WTC11 (cell line): ENCODE data around the gene SMAP1. TPM values are rescaled to one million over a fixed set of nuclear protein-coding genes. Genes with fewer than 3 reads are reported as not detected.

Experiments
- ATAC-seq: fragments of 200-7000 bp; cut with Tn5 transposase; 2 replicates; pipeline ENCODE4 v1.10.0; 2021; ENCODE audit warnings: mild to moderate bottlenecking, moderate library complexity
- CTCF ChIA-PET: fragments of 300-600 bp; sonication (Branson Sonifier 250); formaldehyde crosslinking; loops from one replicate; lab custom pipeline; 2021; ENCODE audit warnings: antibody characterized with exemption; lab: Charles Lee
- POLR2A ChIA-PET: fragments of 350-600 bp; sonication (Branson Sonifier 250); formaldehyde crosslinking; loops from one replicate; lab custom pipeline; 2021; ENCODE audit warnings: antibody characterized with exemption; lab: Charles Lee
- DNase-seq: peaks from one replicate; pipeline ENCODE4 v3.0.0; 2021; ENCODE audit warnings: low spot score
- H3K27ac Mint-ChIP-seq: 2 replicates; pipeline ENCODE4 v1.8.0; 2021; ENCODE audit warnings: mixed read lengths
- H3K27me3 Mint-ChIP-seq: 2 replicates; pipeline ENCODE4 v1.8.0; 2021; ENCODE audit warnings: low read depth, mild to moderate bottlenecking, moderate library complexity, mixed read lengths
- H3K36me3 Mint-ChIP-seq: 2 replicates; pipeline ENCODE4 v1.8.0; 2021; ENCODE audit warnings: mixed read lengths
- H3K4me1 Mint-ChIP-seq: 2 replicates; pipeline ENCODE4 v1.8.0; 2022; ENCODE audit warnings: mixed read lengths
- H3K4me3 Mint-ChIP-seq: 2 replicates; pipeline ENCODE4 v1.8.0; 2021; ENCODE audit warnings: mild to moderate bottlenecking, moderate library complexity, mixed read lengths
- H3K9me3 Mint-ChIP-seq: 2 replicates; pipeline ENCODE4 v1.8.0; 2021; ENCODE audit warnings: mixed read lengths
- ARID4B ChIP-seq: sonication (generic); formaldehyde crosslinking; IDR thresholded peaks from 2 replicates; pipeline ENCODE4 v1.8.0; 2023; ENCODE audit warnings: missing genetic modification reagents, mild to moderate bottlenecking, borderline replicate concordance
- ATF2 ChIP-seq: sonication (generic); formaldehyde crosslinking; IDR thresholded peaks from 2 replicates; pipeline ENCODE4 v1.8.1; 2022; ENCODE audit warnings: low read depth, missing genetic modification reagents, borderline replicate concordance
- ATF3 ChIP-seq: sonication (generic); formaldehyde crosslinking; conservative IDR thresholded peaks from 2 replicates; pipeline ENCODE4 v1.8.1; 2022; ENCODE audit warnings: mild to moderate bottlenecking, missing genetic modification reagents
- CBFB ChIP-seq: sonication (generic); formaldehyde crosslinking; IDR thresholded peaks from 2 replicates; pipeline ENCODE4 v1.8.1; 2022; ENCODE audit warnings: mild to moderate bottlenecking, low read depth, missing genetic modification reagents
- GABPB1 ChIP-seq: sonication (generic); formaldehyde crosslinking; IDR thresholded peaks from 2 replicates; pipeline ENCODE4 v1.8.1; 2023; ENCODE audit warnings: mild to moderate bottlenecking, missing genetic modification reagents
- GRHL2 ChIP-seq: fragments of 250-450 bp; sonication (Bioruptor Pico); IDR thresholded peaks from 2 replicates; pipeline ENCODE4 v1.8.0; 2022; ENCODE audit warnings: mild to moderate bottlenecking, moderate library complexity; ENCODE audit not compliant: insufficient replicate concordance, severe bottlenecking
- IRF1 ChIP-seq: sonication (generic); formaldehyde crosslinking; IDR thresholded peaks from 2 replicates; pipeline ENCODE4 v1.8.0; 2023; ENCODE audit warnings: missing genetic modification reagents
- JUN ChIP-seq: sonication (generic); formaldehyde crosslinking; IDR thresholded peaks from 2 replicates; pipeline ENCODE4 v1.8.0; 2023; ENCODE audit warnings: mild to moderate bottlenecking, missing genetic modification reagents
- MAX ChIP-seq: sonication (generic); formaldehyde crosslinking; IDR thresholded peaks from 2 replicates; pipeline ENCODE4 v1.8.0; 2022; ENCODE audit warnings: mild to moderate bottlenecking, missing genetic modification reagents
- MXD4 ChIP-seq: fragments of 250-450 bp; sonication (Bioruptor Pico); IDR thresholded peaks from 2 replicates; pipeline ENCODE4 v1.8.0; 2021; ENCODE audit warnings: mild to moderate bottlenecking, moderate library complexity, borderline replicate concordance
- RORB ChIP-seq: fragments of 250-450 bp; sonication (Bioruptor Pico); IDR thresholded peaks from 2 replicates; pipeline ENCODE4 v1.9.0; 2021; ENCODE audit warnings: mild to moderate bottlenecking
- SP1 ChIP-seq: sonication (generic); formaldehyde crosslinking; conservative IDR thresholded peaks from 2 replicates; pipeline ENCODE4 v1.8.1; 2022; ENCODE audit warnings: missing genetic modification reagents
- ZBTB43 ChIP-seq: sonication (generic); formaldehyde crosslinking; IDR thresholded peaks from 2 replicates; pipeline ENCODE4 v1.8.1; 2023; ENCODE audit warnings: mild to moderate bottlenecking, missing genetic modification reagents
- ZNF219 ChIP-seq: sonication (generic); formaldehyde crosslinking; IDR thresholded peaks from 2 replicates; pipeline ENCODE4 v1.8.0; 2023; ENCODE audit warnings: missing genetic modification reagents, mild to moderate bottlenecking, borderline replicate concordance
- ZNF263 ChIP-seq: sonication (generic); formaldehyde crosslinking; IDR thresholded peaks from 2 replicates; pipeline ENCODE4 v1.8.1; 2022; ENCODE audit warnings: low read depth, mild to moderate bottlenecking, moderate library complexity, missing genetic modification reagents
- ZNF281 ChIP-seq: sonication (generic); formaldehyde crosslinking; IDR thresholded peaks from 2 replicates; pipeline ENCODE4 v1.8.0; 2023; ENCODE audit warnings: mild to moderate bottlenecking, missing genetic modification reagents
- ZNF416 ChIP-seq: fragments of 250-450 bp; sonication (Bioruptor Pico); IDR thresholded peaks from 2 replicates; pipeline ENCODE4 v1.9.0; 2021; ENCODE audit warnings: mild to moderate bottlenecking, inconsistent platforms
- ZNF512 ChIP-seq: sonication (generic); formaldehyde crosslinking; IDR thresholded peaks from 2 replicates; pipeline ENCODE4 v1.8.1; 2022; ENCODE audit warnings: missing genetic modification reagents, borderline replicate concordance
- ZNF532 ChIP-seq: fragments of 250-450 bp; sonication (Bioruptor Pico); IDR thresholded peaks from 2 replicates; pipeline ENCODE4 v1.9.0; 2021; ENCODE audit warnings: mild to moderate bottlenecking, borderline replicate concordance
- ZNF671 ChIP-seq: fragments of 250-450 bp; sonication (Bioruptor Pico); IDR thresholded peaks from 2 replicates; pipeline ENCODE4 v1.8.0; 2021; ENCODE audit warnings: mild to moderate bottlenecking
- total RNA-seq: library from RNA; stranded (reverse); gene quantifications from 3 replicates; pipeline ENCODE4 v1.2.3, GENCODE V29; 2021

Gene SMAP1
- total RNA-seq, 1 experiment from 2014 or later = 29.0 TPM

- TF ChIP-seq ZNF671 (CRISPR knock-in tag) = no peak
- TF ChIP-seq ATF2 (CRISPR knock-in tag) = no peak
- no peak for TF ChIP-seq ZNF532
- no peak for TF ChIP-seq JUN (CRISPR knock-in tag)
- TF ChIP-seq IRF1 (CRISPR knock-in tag) = no peak
- no peak for TF ChIP-seq ZNF512 (CRISPR knock-in tag)
- no peak for TF ChIP-seq ZNF263 (CRISPR knock-in tag)
- TF ChIP-seq SP1 (CRISPR knock-in tag) = no peak
- TF ChIP-seq RORB (CRISPR knock-in tag) = no peak
- TF ChIP-seq ZNF219 (CRISPR knock-in tag) = no peak
- no peak for TF ChIP-seq ZNF416
- TF ChIP-seq CBFB = no peak
- no peak for TF ChIP-seq ARID4B (CRISPR knock-in tag)
- TF ChIP-seq MAX (CRISPR knock-in tag) = no peak
- TF ChIP-seq GRHL2 (CRISPR knock-in tag) = no peak
- TF ChIP-seq ZNF281 (CRISPR knock-in tag) = no peak
- TF ChIP-seq ATF3 (CRISPR knock-in tag) = no peak
- TF ChIP-seq ZBTB43 (CRISPR knock-in tag) = no peak
- no peak for TF ChIP-seq GABPB1 (CRISPR knock-in tag)
- no peak for TF ChIP-seq MXD4 (CRISPR knock-in tag)
- ChIA-PET CTCF (interaction anchor here (0.9 to 1.5 kb wide), 4 partner anchors 23 to 246 kb away, joined by 3 to 6 read pairs (median 4); no protein-coding TSS in a partner anchor), POLR2A (no interaction called here)
- H3K9me3 Mint-ChIP-seq = peaks cover 16% of the 10 kb centered on the region
- H3K36me3 Mint-ChIP-seq = peaks cover 14% of the 10 kb centered on the region
- no peak for ATAC-seq
- peaks cover 8% of the 10 kb centered on the region for H3K4me1 Mint-ChIP-seq
- no peak overlapping the region for H3K27ac Mint-ChIP-seq
- no peak overlapping the region for H3K4me3 Mint-ChIP-seq
- DNase-seq = no peak
- H3K27me3 Mint-ChIP-seq = no peaks in the 10 kb centered on the region
Observed at GRCh38 chr6:70709826-70710225, 42.1 kb downstream of the SMAP1 start.
